Pulmonary artery endothelial cell (primary cell): ENCODE measurements around the gene MRPL44. TPM values are rescaled to one million over a fixed set of nuclear protein-coding genes. Genes with fewer than 3 reads are reported as not detected.
"Not testable (repeated sequence)": the region's sequence is repeated elsewhere in the genome, so short reads cannot be mapped to it uniquely, and the experiment has no call there.

Experiments
- DNase-seq: peaks from one replicate; pipeline ENCODE4 v3.0.0-alpha.2; 2011; ENCODE audit warnings: low read depth, low spot score
- total RNA-seq: library from RNA; depleted of rRNA; stranded (reverse); fragments of >200 nt; gene quantifications from 2 replicates; pipeline ENCODE4 v1.2.3, GENCODE V29; 2014

MRPL44 gene
- total RNA-seq, 1 donor from 2014 or later, result 39.0 TPM

- DNase-seq, result peak; percentile 13
These were observed 13.3 kb downstream of the MRPL44 start for GRCh38 chr2:223970343-223971128.

- DNase-seq, result no peak
These were observed 14.5 kb downstream of the MRPL44 start for GRCh38 chr2:223971731-223972130.

DNA sequence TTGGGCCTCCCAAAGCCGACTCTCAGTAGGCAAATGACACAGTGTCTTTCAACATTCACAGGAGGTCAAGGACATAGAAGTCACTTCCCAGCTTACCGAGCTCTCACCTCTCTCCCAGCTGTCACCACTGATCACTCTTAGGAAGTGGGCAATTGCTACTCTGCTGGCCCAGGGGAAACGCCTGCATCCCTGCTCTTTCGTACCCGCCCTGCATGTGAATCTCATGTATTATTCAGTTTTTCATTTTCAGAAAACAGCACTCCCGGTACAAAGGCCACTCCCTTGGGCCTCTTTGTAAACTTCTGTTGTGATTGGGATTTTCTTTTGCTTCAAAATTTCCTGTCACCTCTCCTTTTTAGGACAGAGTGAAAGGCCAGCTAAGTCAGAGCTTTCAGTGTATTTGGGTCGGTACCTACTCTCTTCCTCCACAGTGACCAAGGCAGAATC, 15.4 kb downstream of the MRPL44 start:
- DNase-seq, result no peak

GRCh38 chr2:223973606-223974005, 16.3 kb downstream of the MRPL44 start:
- DNase-seq, result no peak

DNA sequence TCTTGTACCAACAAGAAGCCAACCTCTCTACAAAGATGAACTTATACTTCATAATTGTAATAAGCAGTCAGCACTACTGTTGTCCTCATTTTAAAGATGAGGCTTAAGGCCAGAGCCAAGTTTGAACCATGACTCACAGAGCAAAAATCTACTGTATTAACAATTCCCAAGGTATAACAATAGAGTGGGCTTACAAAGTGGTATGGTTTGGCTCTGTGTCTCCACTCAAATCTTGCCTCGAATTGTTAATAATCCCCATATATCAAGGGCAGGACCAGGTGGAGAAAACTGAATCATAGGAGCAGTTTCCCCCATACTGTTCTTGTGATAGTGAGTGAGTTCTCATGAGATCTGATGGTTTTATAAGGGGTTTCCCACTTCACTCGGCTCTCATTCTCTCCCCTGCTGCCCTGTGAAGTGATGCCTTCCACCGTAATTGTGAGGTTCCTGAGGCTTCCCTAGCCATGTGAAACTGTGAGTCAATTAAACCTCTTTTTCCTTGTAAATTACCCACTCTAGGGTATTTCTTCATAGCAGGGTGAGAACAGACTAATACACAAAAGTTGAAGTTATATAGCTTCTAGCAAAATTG, 19.5 kb downstream of the MRPL44 start:
- peak; percentile 53 for DNase-seq

- no peak for DNase-seq
These were observed 21.2 kb downstream of the MRPL44 start for GRCh38 chr2:223978451-223978850.

DNA sequence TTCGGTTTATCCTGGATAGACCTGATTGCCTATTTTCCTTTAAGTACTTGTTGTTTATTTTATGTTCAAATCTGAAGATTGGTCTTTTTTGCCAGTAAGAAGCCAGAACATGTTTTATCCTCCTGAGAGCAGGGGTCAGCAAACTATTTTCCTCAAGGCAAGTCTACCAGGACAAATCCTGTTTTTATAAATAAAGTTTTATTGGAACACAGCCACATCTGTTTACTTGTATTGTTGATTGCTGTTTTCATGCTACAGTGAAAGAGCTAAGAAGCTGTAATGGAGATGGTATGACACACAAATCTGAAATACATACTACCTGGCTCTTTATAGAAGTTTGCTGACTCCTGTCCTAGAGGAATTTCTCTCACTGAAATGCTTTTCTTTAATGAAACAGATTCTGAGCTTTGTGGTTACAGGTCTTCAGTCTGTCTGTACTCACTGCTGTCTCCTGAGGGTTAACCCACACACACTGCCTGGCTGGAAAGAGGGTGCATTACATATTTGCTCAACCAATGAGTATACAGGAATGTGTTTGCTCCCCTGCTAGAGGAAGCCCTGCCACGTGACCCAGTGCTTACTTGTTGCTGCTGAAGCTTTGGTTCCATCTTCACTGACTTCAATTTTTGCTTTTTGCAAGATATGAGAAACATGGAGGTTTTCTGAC, 22.6 kb downstream of the MRPL44 start:
- no peak for DNase-seq

DNA sequence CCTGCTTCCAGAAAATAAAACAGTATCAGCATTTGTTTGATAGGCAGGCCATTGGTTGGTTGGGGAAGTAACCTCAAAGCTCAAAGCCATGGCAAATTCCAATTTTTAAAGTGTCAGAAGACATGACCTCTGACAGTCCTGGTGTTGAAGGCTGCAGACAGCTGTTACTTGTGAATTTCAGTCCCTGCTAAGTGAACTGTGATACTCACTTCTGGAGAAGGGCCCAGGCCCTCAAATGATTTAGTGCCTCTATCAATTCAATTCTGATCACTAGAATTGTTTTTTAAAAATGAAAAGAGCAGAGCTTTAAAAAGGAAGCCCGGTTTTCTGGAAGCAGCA, 23.1 kb downstream of the MRPL44 start:
- DNase-seq, result no peak

DNA sequence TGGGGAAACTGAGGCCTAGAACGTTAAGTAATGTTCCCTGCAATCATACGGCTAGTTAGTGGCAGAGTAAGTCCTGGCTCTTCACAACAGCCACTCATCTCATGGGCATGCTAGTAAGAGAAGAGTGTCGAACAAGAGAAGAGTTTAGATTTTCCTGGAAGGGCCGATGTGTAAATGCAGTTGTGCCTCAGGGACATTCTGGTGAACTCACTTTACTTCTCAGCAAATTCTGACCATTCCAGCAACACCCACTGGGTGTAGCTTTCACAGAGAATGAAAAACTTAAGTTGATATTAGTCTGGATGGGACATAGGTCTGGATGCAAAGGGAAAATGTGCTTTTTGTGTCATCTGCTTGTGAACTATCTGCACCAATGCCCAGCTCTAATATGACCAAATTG, 23.5 kb downstream of the MRPL44 start:
- DNase-seq, result no peak

DNA sequence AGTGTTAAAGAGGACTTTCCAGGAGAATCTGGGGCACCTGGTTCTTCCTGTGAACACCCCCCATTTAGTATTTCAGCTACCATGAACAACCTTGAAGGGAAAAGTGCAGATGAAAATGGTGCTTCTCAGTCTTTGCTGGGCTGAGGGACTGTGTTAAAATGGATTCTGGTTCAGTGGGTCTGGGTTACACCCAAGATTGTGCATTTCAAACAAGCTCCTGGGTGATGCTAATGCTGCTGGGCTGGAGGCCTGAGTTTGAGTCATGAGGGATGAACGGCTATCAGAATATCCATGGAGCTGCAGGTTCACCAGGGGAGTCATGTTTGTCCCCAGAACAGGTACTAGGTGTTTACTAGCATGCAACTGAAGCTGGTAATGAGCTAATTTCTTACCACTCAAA, 24.0 kb downstream of the MRPL44 start:
- DNase-seq, result no peak

DNA sequence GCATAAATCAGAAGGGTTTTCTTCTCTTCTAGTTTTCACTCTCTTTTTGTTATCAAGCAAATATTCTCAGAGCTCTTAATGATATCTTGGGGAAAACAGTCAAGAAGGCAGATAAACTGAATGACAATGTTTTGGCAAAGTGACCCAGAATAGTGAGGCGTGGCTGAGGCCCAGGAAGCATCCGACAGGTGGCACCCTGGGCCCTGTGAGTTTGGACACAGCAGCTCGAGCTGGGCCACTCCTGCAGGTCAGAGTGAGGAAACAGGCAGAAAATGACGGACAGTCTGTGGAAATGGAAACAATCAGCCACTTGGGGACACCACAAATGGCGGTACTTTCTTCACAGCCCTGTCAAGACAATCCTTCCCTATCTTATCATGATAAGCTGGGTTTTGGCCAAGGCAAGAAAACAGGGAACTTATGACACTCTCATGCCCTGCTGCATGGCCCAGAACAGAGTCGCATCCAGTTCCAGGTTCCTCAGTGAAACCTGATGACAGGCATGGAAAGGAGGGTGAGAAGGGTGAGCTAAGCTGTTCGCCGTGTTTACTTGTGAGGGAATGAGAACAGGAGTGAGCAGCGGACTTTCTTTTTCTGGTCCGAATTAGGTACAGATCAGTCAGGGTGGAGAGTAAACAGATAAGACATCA, 32.1 kb downstream of the MRPL44 start:
- no peak for DNase-seq

- no peak for DNase-seq
These were observed 32.6 kb downstream of the MRPL44 start for GRCh38 chr2:223989856-223990232.

DNA sequence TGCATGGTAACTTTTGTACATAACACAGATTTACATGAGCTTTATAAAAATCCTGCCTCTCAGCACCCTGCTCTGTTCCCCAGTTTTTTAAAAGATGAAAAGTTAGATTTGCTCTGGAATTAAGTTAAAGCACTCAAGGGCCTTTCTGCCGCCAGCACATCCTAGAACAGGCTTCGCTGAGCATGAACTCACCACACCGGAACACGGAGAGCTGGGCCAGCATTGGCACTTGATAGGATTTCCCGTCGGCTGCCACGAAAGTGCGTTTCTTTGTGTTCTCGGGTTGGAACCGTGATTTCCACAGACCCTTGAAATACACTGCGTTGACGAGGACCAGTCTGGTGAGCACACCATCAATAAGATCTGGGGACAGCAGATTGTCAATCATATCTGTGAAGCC, 34.3 kb downstream of the MRPL44 start:
- no peak for DNase-seq

GRCh38 chr2:223993634-223994232, 36.5 kb downstream of the MRPL44 start:
- DNase-seq, result peak; percentile 56

- DNase-seq, result no peak
These were observed 37.4 kb downstream of the MRPL44 start for GRCh38 chr2:223994562-223995162.

GRCh38 chr2:223995569-223995968, 38.3 kb downstream of the MRPL44 start:
- DNase-seq, result no peak

DNA sequence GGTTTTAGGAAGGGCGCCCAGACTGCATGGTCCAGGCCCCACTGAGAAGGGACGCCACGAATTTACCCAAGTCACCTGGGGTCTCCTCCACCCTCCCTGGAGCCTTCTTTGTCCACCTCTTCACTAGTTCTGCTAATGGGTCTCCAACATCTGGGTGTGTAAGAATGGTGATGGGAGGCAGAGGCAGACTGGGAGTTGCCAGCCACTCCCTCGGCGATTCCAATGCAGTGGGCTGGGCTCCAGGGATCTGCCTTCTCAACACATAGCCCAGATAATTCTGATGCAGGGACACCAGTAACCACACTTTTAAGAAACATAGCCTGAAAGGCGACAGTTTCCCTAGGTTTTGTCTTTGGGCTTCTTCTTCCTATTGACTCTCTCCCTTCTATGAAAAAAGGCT, 39.1 kb downstream of the MRPL44 start:
- no peak for DNase-seq

- DNase-seq, result no peak
These were observed 40.7 kb downstream of the MRPL44 start for GRCh38 chr2:223997938-223998337.

DNA sequence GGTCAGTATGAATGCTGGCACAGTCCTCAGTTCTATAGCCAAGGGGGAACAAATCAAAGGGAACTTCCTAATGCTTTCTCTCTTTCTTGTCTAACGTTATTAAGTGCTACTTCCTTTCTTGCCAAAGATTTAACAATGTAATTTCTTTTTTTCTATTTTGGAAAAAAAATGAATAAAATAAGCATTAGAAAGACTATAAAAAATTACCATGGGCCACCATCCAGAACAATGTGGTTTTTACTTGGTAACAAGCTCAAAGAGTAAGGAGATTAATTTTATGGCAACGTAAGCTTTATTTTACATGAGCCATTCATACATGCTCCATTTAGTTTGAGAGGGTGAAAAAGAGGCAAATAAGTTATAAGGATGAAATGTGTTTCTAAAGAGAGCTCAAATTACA, 41.7 kb downstream of the MRPL44 start:
- DNase-seq, result no peak

- no peak for DNase-seq
These were observed 42.6 kb downstream of the MRPL44 start for GRCh38 chr2:223999862-224000261.

GRCh38 chr2:224000662-224001061, 43.4 kb downstream of the MRPL44 start:
- not testable (repeated sequence) for DNase-seq
